Endothelial cell of umbilical vein (primary cell): ENCODE measurements around the gene DAB2IP. TPM values are rescaled to one million over a fixed set of nuclear protein-coding genes. Genes with fewer than 3 reads are reported as not detected.

Experiments
- BruUV-seq: library from RNA; stranded (reverse); fragments of 400-500 nt; replicated peaks from 2 replicates; lab custom pipeline; 2021; lab: Mats Ljungman, UMichigan
- CTCF ChIA-PET: fragments of 300-600, 350-600 bp; sonication (Branson Sonifier 250); formaldehyde crosslinking; loops from one replicate; lab custom pipeline; 2021; ENCODE audit warnings: antibody characterized with exemption, inconsistent platforms; lab: Charles Lee
- POLR2A ChIA-PET: fragments of 300-600, 350-600 bp; sonication (Branson Sonifier 250); formaldehyde crosslinking; loops from one replicate; lab custom pipeline; 2021; ENCODE audit warnings: antibody characterized with exemption, inconsistent platforms; lab: Charles Lee
- DNase-seq: peaks from one replicate; pipeline ENCODE4 v3.0.0-alpha.2; 2011; ENCODE audit warnings: low read depth, low spot score
- FAIRE-seq: peaks from 2 replicates; lab custom pipeline; 2011; peaks lifted over from hg19 to GRCh38; lab: Jason Lieb, UNC
- H2AFZ ChIP-seq: 2 replicates; pipeline ENCODE4 v1.6.0; 2012; ENCODE audit warnings: low read depth, low read length, control low read depth, inconsistent platforms
- H3K27ac ChIP-seq: 2 replicates; pipeline ENCODE4 v1.5.1; 2011; ENCODE audit warnings: low read depth, mild to moderate bottlenecking, control low read depth, low read length, moderate library complexity; ENCODE audit not compliant: insufficient read depth
- H3K27me3 ChIP-seq, 2 experiments: 2 replicates each; pipeline versions ENCODE4 v1.6.0 to v1.6.1; 2011; ENCODE audit warnings: low read length in 2 of 2, mixed read lengths in 1 of 2; ENCODE audit not compliant: control insufficient read depth in 2 of 2, insufficient read depth in 2 of 2
- H3K36me3 ChIP-seq, 2 experiments: 2 replicates in 1 of 2; 3 replicates in 1 of 2; pipeline ENCODE4 v1.5.1; 2011; ENCODE audit warnings: low read length in 2 of 2, mild to moderate bottlenecking in 1 of 2, moderate library complexity in 1 of 2; ENCODE audit not compliant: control insufficient read depth in 2 of 2, insufficient read depth in 2 of 2; ENCODE audit errors: extremely low read depth in 1 of 2
- H3K4me1 ChIP-seq: 3 replicates; pipeline ENCODE4 v1.5.1; 2011; ENCODE audit warnings: mild to moderate bottlenecking, low read length; ENCODE audit not compliant: control insufficient read depth, insufficient read depth; ENCODE audit errors: extremely low read depth
- H3K4me2 ChIP-seq: 2 replicates; pipeline ENCODE4 v1.6.1; 2011; ENCODE audit warnings: low read length, control low read depth, mixed read lengths; ENCODE audit not compliant: insufficient read depth
- H3K4me3 ChIP-seq, 3 experiments: fragments of 200-600 bp in 1 of 3; sonication (generic), shearing (Covaris generic) in 1 of 3; replicated peaks in 1 of 3; 2 replicates each; pipeline ENCODE4 v1.5.1; 2011 to 2016; ENCODE audit warnings: control low read depth in 3 of 3, low read length in 3 of 3, mild to moderate bottlenecking in 2 of 3, inconsistent platforms in 1 of 3, low read depth in 1 of 3, moderate library complexity in 1 of 3; ENCODE audit not compliant: insufficient read depth in 1 of 3
- H3K79me2 ChIP-seq: 2 replicates; pipeline ENCODE4 v1.6.0; 2012; ENCODE audit warnings: low read length, inconsistent platforms; ENCODE audit not compliant: control insufficient read depth, insufficient read depth
- H3K9ac ChIP-seq: replicated peaks from 2 replicates; pipeline ENCODE3; 2011; ENCODE audit warnings: low read length, control low read depth; ENCODE audit not compliant: insufficient read depth; ENCODE audit errors: extremely low read depth
- H3K9me1 ChIP-seq: replicated peaks from 3 replicates; pipeline ENCODE4 v1.6.0; 2011; ENCODE audit warnings: mild to moderate bottlenecking, low read length; ENCODE audit not compliant: control insufficient read depth, insufficient read depth; ENCODE audit errors: extremely low read depth
- H3K9me3 ChIP-seq: replicated peaks from 2 replicates; pipeline ENCODE4 v1.5.1; 2012; ENCODE audit warnings: low read length, inconsistent platforms; ENCODE audit not compliant: control insufficient read depth, insufficient read depth
- H4K20me1 ChIP-seq: replicated peaks from 2 replicates; pipeline ENCODE3; 2011; ENCODE audit warnings: mild to moderate bottlenecking, low read length; ENCODE audit not compliant: control insufficient read depth, insufficient read depth; ENCODE audit errors: extremely low read depth
- CTCF ChIP-seq, 2 donors: IDR thresholded peaks; 1 replicate in 1 of 2; 2 replicates in 1 of 2; pipeline ENCODE4 v1.5.1; 2011; ENCODE audit warnings: low read length in 2 of 2, mild to moderate bottlenecking in 2 of 2, moderate library complexity in 2 of 2, control low read depth in 1 of 2, inconsistent platforms in 1 of 2, low read depth in 1 of 2; ENCODE audit not compliant: insufficient read depth in 1 of 2; ENCODE audit errors: extremely low read depth in 1 of 2
- EZH2 ChIP-seq: IDR thresholded peaks from 2 replicates; pipeline ENCODE4 v1.6.1; 2012; ENCODE audit warnings: borderline replicate concordance, low read depth, mild to moderate bottlenecking, moderate library complexity, low read length, inconsistent platforms; ENCODE audit not compliant: severe bottlenecking
- FOS ChIP-seq: IDR thresholded peaks from 2 replicates; pipeline ENCODE4 v1.6.1; 2011; ENCODE audit warnings: mild to moderate bottlenecking, low read length, moderate library complexity, borderline replicate concordance; ENCODE audit not compliant: insufficient read depth
- GATA2 ChIP-seq: IDR thresholded peaks from 2 replicates; pipeline ENCODE4 v1.7.0; 2011; ENCODE audit warnings: low read depth, mild to moderate bottlenecking, moderate library complexity, mixed read lengths, low read length; ENCODE audit not compliant: insufficient read length, insufficient read depth
- JUN ChIP-seq: IDR thresholded peaks from 2 replicates; pipeline ENCODE4 v1.6.1; 2011; ENCODE audit warnings: borderline replicate concordance, low read depth; ENCODE audit not compliant: insufficient read length, insufficient read depth
- MAX ChIP-seq: IDR thresholded peaks from 2 replicates; pipeline ENCODE4 v1.6.1; 2011; ENCODE audit not compliant: insufficient read depth, insufficient read length
- MYC ChIP-seq: IDR thresholded peaks from one replicate; pipeline ENCODE4 v1.6.1; 2011; ENCODE audit warnings: mild to moderate bottlenecking, low read depth, low read length
- POLR2A ChIP-seq: IDR thresholded peaks from 2 replicates; pipeline ENCODE4 v1.6.1; 2012; ENCODE audit warnings: low read depth, mild to moderate bottlenecking, control low read depth, low read length
- POLR2AphosphoS5 ChIP-seq: IDR thresholded peaks from 2 replicates; pipeline ENCODE4 v1.6.1; 2012; ENCODE audit warnings: low read depth, mild to moderate bottlenecking, control low read depth, low read length, moderate library complexity; ENCODE audit not compliant: insufficient read depth
- dilution Hi-C: fragments of 300-500 bp; cut with MboI; formaldehyde crosslinking; loops from one replicate; pipeline ENCODE4 v1.15.0; 2019; ENCODE audit warnings: low sequenced_read_pairs; ENCODE audit not compliant: extremely low pct_ligation_motif_present
- intact Hi-C: fragments of 100-400 bp; cut with micrococcal nuclease; formaldehyde crosslinking; loops from one replicate; pipeline ENCODE4 v1.10.0; 2022
- polyA plus RNA-seq, 4 experiments: library from polyadenylated mRNA; depleted of rRNA in 3 of 4; stranded (reverse) in 3 of 4; unstranded in 1 of 4; fragments of >200 nt; gene quantifications; 2 replicates each; pipeline versions ENCODE4 v1.2.1 to v1.2.3, GENCODE V29; 2011 to 2012; ENCODE audit warnings: missing spikeins in 1 of 4
- total RNA-seq: library from RNA; stranded (reverse); gene quantifications from 2 replicates; pipeline ENCODE4 v1.2.3, GENCODE V29; 2021

The DAB2IP gene
- total and polyA plus RNA-seq, 2 donors (not counting 3 experiments of a cell fraction or from before 2014, with no cell fraction given): 29.2 to 53.6 TPM

GRCh38 chr9:121690316-121690715, 38.9 kb downstream of the DAB2IP start:
- Histone ChIP-seq H3K36me3 (no peaks in the 10 kb centered on the region), H4K20me1 (no peaks in the 10 kb centered on the region), H3K27ac (no peak overlapping the region), H3K9ac (no peak overlapping the region), H3K9me3 (no peaks in the 10 kb centered on the region), H2AFZ (no peak overlapping the region), H3K27me3 (no peaks in the 10 kb centered on the region), H3K4me1 (no peaks in the 10 kb centered on the region), H3K9me1 (no peaks in the 10 kb centered on the region), H3K4me3 (no peak overlapping the region), H3K4me2 (no peak overlapping the region), H3K79me2 (no peaks in the 10 kb centered on the region)
- no peak for TF ChIP-seq MYC
- TF ChIP-seq MAX: no peak
- TF ChIP-seq CTCF (IDR thresholded peaks at IDR 0.05; ENCODE audit: extremely low read depth in 1 of 2, insufficient read depth in 1 of 2, low read depth in 1 of 2, low read length in 2 of 2): no peak
- no peak for TF ChIP-seq EZH2
- TF ChIP-seq POLR2A: no peak
- no peak for TF ChIP-seq GATA2
- TF ChIP-seq JUN: no peak
- TF ChIP-seq FOS: no peak
- TF ChIP-seq POLR2AphosphoS5: no peak
- FAIRE-seq: no peak
- DNase-seq: no peak
- intact Hi-C loops: loop anchor here (1.0 kb wide), 1 partner anchor 18 kb away; no protein-coding TSS in a partner anchor
- POLR2A ChIA-PET: no interaction called here
- BruUV-seq: no TSS peak
- dilution Hi-C loops: no loop called here
- CTCF ChIA-PET: interaction anchor here (0.6 to 4.0 kb wide), 8 partner anchors 10 to 303 kb away, joined by 3 to 21 read pairs (median 4); no protein-coding TSS in a partner anchor
